Neural progenitor cell (in vitro differentiated cells): ENCODE data around the gene GABARAPL2.

Experiments used
- EZH2 ChIP-seq: fragments of 200-600 bp; sonication (generic); IDR thresholded peaks from 2 replicates; pipeline ENCODE4 v1.6.1; 2017; ENCODE audit warnings: antibody characterized with exemption, mild to moderate bottlenecking, moderate library complexity
- EZH2phosphoT487 ChIP-seq: fragments of 200-600 bp; sonication (generic); IDR thresholded peaks from 2 replicates; pipeline ENCODE4 v1.6.1; 2017; ENCODE audit warnings: antibody characterized with exemption

DNA sequence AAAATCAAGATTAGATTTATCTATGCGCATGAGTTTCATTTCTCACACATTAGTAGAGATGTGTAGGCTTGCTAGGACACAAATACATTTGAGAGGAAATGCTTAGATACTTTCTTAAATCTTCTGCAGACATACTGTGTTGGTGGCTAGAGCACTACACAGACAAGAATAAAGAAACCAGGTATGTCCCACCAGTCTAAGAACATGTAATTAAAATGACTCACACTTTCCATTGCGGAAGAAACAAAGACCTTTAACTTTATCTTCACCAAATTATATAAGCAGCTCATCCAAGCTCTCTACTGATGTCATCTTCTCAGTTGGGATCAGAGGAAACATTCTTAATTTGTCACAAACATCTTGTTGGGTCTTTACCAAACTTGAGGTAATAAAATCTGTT lies 12.5 kb downstream of the GABARAPL2 start:
- no peak for TF ChIP-seq EZH2
- no peak for TF ChIP-seq EZH2phosphoT487
